Esophagus squamous epithelium (tissue), 4 donors: ENCODE measurements around the gene PROX2. TPM values are rescaled to one million over a fixed set of nuclear protein-coding genes. Genes with fewer than 3 reads are reported as not detected.

Experiments
- total RNA-seq, 4 donors: library from RNA; depleted of rRNA; stranded (reverse); fragments of >200 nt; gene quantifications; one replicate each; pipeline ENCODE4 v1.1.0, GENCODE V29; 2016

The PROX2 gene
- total RNA-seq, 4 donors from 2014 or later = not detected

Other genes with a start within 250 kb of the PROX2 start
- 10 to 100 TPM; 17.0 to 21.6 (median 19.8) TPM for gene AREL1, start 163.1 kb downstream of the PROX2 start, total RNA-seq
- gene FCF1, start 163.0 kb downstream of the PROX2 start, total RNA-seq = 10 to 100 TPM; 27.9 to 39.5 (median 30.2) TPM
- 10 to 100 TPM; 20.4 to 48.8 (median 28.2) TPM for gene YLPM1, start 112.8 kb downstream of the PROX2 start, total RNA-seq
- 10 to 100 TPM; 54.9 to 87.0 (median 69.0) TPM for gene DLST, start 5.8 kb upstream of the PROX2 start, total RNA-seq
- 1 to 10 TPM in 3 of 4 donors, under 1 TPM in 1; 0.83 to 1.7 (median 1.3) TPM for gene RPS6KL1, start 47.1 kb upstream of the PROX2 start, total RNA-seq
- 10 to 100 TPM in 1 of 4 donors, 1 to 10 TPM in 3; 1.6 to 42.3 (median 6.2) TPM for gene PGF, start 79.5 kb upstream of the PROX2 start, total RNA-seq
- 10 to 100 TPM; 27.8 to 41.0 (median 39.0) TPM for gene EIF2B2, start 126.8 kb upstream of the PROX2 start, total RNA-seq
- gene MLH3, start 175.3 kb upstream of the PROX2 start, total RNA-seq = 10 to 100 TPM in 3 of 4 donors, 1 to 10 TPM in 1; 8.4 to 39.7 (median 11.0) TPM
- gene ACYP1, start 187.9 kb upstream of the PROX2 start, total RNA-seq = 10 to 100 TPM; 11.0 to 28.0 (median 15.4) TPM
- gene ZC2HC1C, start 193.5 kb upstream of the PROX2 start, total RNA-seq = 1 to 10 TPM in 3 of 4 donors, under 1 TPM in 1; 0.64 to 5.0 (median 2.2) TPM